Gastrocnemius medialis (tissue), 4 donors: ENCODE results near the gene PDGFRB.

Experiments used
- POLR2A ChIP-seq, 2 donors: fragments of 450-650 bp; IDR thresholded peaks; one replicate each; pipeline ENCODE4 v1.6.1; 2017; ENCODE audit warnings: antibody characterized with exemption in 2 of 2, mild to moderate bottlenecking in 2 of 2, moderate library complexity in 2 of 2
- TF ChIP-seq, protein P1 (sequence below), 5 experiments: fragments of 450-650 bp in 3 of 5; fragments of 200-600 bp in 2 of 5; sonication (generic) in 2 of 5; IDR thresholded peaks in 4 of 5; conservative IDR thresholded peaks in 1 of 5; 1 replicate in 4 of 5; 2 replicates in 1 of 5; pipeline ENCODE4 v1.5.1; 2016 to 2019; ENCODE audit warnings: antibody characterized with exemption in 5 of 5, mild to moderate bottlenecking in 3 of 5, moderate library complexity in 3 of 5

DNA sequence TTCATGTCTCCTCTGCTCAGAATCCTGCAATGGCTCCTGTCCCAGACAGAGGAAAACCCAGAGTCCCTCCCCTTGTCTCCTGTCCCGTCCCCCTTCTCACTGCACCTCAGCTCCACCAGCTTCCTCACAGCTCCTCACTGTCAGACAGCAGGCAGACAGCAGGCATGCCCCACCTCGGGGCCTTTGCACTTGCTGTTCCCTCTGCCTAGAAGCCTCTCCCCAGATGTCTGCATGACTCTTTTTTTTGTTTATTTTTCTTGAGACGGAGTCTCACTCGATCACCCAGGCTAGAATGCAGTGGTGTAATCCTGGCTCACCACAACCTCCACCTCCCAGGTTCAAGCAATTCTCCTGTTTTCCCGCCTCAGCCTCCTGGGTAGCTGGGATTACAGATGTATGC lies 25.4 kb upstream of the PDGFRB start:
- no peak for TF ChIP-seq POLR2A (IDR thresholded peaks at IDR 0.05)
- TF ChIP-seq, protein P1, sequence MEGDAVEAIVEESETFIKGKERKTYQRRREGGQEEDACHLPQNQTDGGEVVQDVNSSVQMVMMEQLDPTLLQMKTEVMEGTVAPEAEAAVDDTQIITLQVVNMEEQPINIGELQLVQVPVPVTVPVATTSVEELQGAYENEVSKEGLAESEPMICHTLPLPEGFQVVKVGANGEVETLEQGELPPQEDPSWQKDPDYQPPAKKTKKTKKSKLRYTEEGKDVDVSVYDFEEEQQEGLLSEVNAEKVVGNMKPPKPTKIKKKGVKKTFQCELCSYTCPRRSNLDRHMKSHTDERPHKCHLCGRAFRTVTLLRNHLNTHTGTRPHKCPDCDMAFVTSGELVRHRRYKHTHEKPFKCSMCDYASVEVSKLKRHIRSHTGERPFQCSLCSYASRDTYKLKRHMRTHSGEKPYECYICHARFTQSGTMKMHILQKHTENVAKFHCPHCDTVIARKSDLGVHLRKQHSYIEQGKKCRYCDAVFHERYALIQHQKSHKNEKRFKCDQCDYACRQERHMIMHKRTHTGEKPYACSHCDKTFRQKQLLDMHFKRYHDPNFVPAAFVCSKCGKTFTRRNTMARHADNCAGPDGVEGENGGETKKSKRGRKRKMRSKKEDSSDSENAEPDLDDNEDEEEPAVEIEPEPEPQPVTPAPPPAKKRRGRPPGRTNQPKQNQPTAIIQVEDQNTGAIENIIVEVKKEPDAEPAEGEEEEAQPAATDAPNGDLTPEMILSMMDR (IDR thresholded peaks at IDR 0.05 in 4 of 5, conservative IDR thresholded peaks at IDR 0.05 in 1 of 5), result no peak
